Activated gamma-delta T cell treated with Interleukin-2 at 50 U/mL for 16 hours (primary cell): ENCODE results near the gene KCTD1.
"Not testable (repeated sequence)": the region's sequence is repeated elsewhere in the genome, so short reads cannot be mapped to it uniquely, and the experiment has no call there.

Experiments used
- DNase-seq: peaks from one replicate; pipeline ENCODE4 v3.0.0-alpha.2; 2020

Gene KCTD1

DNA sequence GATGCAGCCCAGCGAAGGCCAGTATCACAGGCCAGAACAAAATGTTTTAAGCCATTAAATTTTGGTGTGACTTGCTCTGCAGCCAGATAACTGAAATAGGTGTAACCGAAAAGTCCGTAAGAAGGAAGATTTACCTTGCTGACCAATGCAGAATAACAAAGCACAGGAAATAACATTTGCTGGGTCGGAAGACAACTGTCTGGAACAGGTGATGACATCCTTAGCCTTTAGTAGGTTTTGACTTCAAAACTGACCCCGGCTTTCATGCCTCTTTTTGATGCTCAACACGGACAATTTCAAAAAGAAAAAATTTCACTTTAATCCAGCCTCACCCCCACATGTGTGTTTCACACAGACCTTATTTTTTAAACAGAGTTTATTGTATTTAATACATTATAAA, 93.7 kb downstream of the KCTD1 start:
- DNase-seq = no peak

DNA sequence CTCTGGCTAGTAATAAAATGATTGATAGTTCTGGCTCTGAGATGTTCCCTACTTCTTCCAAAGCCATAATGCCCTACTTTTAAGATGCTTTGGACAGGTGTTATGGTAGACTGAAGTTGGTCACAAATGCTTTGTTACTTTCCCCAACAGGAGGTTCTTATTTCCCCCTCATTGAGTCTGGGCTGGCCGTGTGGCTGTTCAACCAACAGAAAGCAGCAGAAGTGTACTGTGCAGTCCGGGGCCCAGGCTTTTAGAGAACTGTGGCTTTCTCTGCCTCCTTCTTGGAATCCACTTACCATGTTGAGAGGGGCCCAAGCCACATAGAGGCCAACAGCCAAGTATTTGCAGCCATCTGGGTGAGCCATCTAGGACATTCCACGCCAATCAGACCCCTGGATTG, 94.2 kb downstream of the KCTD1 start:
- no peak for DNase-seq

DNA sequence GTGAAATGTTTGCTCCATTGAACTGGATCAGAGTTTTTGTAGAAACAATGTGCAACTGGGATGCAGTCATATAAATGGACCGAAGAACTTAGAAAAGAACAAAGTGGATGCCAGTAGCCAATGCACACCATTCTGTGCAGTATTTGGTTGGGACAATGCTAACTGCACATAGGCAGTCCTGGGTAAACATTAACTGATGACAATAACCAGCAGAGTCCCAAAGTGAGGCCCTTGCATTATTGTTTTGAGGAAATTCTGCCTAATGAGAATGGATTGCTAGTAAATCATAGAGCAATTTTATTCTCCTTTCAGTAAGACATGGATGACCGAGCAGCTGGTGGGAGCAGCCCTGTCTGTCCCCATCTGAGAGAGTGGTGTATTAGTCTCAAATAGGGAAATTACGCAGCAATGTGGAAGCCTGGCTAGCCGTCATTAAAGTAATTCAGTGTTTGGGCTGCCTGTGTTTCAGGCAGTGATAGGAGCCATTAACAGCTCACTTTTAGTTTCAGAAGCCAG, 94.9 kb downstream of the KCTD1 start:
- no peak for DNase-seq

DNA sequence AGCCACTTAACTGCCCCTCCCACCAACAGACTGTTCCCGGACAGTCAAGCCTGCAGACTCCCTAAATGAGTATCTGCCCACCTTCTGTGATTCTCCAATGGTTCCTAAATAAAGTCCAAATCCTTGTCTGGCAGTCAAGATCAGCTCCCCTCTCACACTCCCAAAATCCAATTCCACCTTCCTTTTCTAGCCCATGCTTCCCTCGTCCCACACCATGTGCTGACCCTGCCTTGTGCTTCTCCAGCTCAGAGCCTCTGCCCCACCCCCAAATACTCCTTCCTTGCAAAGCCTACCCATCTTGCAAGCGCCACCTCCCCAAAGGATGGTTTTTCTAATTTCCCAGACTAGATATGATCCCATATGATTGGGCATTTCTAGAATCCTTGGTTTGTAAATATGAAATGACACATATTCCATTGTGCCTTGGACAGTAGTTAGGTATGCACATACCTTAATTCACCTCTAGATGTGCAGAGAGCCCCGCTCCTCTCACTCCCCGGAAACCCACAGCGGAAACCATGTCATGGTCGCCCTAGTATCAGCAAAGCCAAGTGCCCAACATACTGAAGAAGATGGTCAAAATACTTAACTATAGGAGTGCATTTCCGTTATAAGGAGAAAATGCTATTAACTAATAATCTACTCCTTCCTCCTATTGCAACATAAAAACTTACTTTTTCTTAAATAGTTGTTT, 97.2 kb downstream of the KCTD1 start:
- DNase-seq = no peak

DNA sequence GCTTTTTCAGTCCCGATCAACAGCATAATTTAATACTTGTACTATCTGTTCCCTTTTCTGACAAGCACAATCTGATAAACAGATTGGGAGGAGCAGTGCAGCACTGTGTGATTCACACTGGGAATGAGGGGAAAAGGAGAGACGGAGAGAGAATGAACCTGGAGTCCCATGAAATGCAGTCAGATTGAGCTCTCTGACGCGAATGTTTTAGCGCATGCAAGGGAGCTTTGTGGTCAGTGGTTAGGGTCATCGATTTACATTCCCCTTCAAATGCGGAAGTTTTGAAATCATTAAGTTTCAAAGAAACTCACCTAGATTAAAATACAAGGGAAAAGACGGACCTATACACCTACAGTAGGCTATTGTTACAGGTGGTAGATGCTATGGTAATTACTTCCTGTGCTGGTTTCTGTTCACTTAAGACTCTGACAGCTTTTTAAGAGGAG, 99.6 kb downstream of the KCTD1 start:
- no peak for DNase-seq

DNA sequence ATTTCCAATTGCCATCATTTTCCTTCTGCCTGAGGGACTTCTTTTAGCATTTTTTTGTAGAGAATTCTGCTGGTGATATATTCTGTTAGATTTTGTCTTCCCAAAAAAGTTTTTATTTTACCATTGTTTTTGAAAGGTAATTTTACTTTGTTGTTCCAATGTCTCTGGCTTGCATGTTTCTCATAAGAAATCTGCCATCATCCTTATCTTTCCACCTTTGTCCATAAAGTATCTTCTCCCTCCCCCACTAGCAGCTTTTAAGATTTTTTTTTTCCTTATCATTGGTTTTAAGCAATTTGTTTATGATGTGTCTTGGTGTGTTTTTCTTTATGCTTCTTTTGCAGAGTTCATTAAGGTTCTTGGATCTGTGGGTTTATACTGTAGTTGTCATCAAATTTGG, 104.5 kb downstream of the KCTD1 start:
- no peak for DNase-seq

DNA sequence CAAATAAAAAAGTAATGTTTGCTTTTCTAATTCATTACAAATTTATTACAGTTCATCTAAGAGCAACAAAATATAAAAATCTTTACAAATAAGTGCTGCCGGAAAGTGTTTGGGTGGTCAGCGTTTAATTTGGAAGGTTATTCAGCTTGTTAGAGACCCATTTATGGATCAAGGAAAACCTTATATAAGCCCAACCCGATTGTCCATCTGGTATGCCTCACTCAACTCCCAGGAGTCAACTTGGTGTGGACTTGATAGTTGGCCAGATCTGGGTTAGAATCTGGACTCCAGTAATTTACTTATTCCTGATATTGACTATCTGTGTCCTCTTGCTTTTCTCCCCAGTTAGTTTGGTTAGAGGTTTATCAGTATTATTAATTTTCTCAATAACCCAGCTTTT, 106.2 kb downstream of the KCTD1 start:
- DNase-seq = no peak

DNA sequence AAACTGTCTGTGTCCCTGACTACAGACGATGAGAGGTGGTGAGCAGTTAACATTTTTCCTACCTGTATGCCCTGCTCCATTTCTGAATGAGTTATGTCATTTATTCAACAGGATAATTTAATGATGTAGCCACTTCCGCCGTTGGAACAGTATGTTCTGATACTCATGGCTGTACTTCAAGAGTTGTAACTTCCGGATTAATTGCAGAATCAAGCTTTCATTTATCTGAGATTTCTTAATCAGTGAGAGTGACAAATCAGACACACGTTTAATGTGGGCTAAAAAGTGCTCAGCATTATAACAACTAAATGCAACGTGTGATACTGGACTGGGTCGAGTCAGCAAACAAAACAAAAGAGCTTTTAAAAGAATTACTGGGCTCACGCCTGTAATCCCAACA, 107.7 kb downstream of the KCTD1 start:
- no peak for DNase-seq

DNA sequence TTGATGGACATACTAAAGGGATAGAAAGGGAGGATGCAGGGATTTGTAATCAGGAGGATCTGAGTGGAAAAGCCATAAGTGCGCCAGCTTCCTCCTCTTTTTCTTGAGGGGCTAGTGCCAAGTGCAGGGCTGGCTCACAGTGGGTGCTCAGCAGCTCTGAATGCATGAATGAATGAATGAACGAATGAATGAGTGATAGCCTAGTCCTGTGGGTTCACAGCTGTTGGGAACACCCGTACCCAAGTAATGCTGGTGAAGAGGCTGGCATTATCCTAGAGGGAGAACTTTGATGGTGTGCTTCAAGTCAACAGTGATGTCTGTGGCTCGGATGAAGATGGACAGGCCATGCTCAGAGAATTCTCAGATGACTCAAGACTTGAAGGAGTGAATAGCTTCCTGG, 108.8 kb downstream of the KCTD1 start:
- no peak for DNase-seq

DNA sequence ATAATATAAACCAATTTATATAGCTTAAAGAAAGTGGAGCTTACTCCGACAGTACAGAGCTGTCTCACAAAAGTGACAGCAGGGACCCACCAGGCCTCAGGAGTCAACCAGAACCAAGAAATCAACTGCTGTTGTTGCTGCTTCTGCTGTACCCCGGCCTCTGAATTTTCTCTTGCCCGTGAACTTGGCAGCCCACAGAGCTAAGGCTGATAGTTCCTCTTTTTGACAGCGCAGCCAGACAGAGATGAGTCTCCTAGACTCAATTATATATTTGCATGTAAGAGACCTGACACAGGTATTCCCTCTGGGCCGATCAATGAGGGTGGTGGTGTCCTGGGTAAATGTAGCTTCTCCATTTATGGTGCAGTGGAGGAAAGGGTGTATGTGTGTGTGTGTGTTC, 109.4 kb downstream of the KCTD1 start:
- no peak for DNase-seq

DNA sequence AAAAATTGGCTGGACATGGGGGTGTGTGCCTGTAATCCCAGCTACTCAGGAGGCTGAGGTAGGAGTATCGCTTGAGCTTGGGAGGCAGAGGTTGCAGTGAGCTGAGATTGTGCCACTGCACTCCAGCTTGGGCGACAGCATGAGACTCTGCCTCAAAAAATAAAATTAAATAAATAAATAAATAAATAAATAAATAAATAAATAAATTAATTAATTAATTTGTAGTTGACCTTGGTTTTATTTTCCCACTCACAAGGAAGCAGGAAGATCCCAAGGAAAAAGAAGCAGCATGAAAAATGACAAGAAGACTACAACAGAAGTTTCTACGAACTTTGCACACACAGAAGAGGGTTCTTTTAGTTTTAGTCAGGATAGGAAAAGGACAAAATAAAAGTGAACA, 110.7 kb downstream of the KCTD1 start:
- not testable (repeated sequence) for DNase-seq

DNA sequence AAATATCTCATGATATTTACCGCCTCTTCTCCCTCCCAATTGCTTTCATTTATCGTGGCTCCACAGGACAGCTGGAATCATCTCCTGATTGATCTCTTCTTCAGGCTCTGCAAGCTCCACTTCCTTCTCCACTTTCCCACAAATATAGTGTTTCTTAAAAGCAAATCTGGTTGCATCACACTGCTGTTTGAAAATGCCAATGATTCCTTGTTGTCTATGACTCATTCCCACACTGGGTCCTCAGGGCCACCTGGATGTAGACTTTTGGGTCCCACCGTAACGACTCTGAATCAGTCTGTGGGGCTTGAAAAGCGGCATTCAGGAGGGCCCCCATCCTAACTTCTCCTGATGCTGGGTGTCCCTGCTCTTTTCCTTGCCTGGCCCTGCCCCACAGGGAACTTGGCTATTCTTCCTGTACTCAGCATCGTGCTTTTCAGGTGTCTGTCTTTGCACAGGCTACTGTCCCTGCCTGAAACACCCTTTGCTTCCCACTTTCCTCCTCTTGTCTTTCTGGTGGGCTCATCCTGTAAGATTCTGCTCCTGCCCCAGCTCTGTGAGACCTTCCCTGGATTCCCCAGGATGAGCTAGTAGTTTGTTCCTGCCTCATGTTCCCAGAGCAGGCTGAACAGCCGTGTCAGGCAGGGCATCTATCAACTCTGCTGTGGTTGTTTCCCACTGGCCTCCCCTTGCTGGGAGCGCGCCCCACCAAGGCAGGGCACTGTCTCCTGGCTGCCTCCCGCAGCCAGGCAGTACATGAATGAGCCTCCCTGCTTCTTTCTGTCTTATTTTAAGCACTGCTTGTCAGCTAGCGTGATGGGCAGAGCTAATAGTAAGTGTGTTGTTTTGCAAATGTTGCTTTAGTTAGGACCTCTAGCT, 111.9 kb downstream of the KCTD1 start:
- no peak for DNase-seq

DNA sequence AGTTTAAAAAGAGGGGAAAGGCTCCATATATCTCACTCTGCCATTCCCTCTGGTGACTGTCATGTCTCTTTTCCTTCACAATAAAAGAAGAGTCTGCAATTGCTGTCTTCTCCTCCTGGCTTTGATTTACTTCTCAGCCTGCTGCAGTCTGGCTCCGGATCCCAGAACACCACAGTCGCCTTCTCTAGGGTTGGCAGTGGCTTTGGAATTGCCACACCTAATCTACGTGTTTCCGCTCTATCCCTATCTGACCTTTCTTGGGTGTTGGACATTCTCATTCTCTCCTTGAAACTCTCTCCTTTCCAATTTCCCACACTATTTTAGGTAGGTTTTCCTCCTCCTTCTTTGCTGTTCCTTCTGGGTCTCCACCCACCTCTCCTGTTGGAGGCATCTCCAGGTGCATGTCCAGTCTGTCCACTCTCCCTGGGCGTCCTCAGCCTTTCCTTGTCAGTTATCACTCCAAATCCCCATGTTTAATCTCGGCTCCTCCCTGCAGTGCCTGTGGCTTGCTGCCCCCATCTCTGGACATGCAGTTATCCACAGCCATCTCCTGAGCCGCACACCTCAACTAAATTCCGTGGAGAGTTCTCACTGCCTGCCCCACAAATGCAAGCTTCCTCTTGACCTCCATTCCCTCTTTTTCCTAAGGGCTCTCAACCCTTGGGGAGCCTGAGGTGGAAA, 112.8 kb downstream of the KCTD1 start:
- no peak for DNase-seq

DNA sequence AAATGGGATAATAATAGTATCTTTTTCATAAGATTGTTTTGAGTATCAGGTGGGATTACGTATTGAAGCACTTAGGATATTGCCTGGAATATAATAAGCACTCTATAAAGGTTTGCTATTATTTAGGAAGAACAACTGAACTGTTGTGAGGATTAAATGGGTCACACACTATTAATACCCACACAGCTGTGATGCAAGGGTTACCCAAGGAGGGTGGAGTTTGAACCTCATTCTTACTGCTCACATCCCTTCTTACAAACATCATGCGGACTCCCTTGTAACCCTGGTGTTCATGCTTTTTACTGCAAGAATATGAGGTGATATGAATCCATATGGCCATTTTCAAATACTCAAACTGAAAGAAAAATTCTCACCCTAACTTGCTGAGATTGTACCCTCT, 113.5 kb downstream of the KCTD1 start:
- no peak for DNase-seq

DNA sequence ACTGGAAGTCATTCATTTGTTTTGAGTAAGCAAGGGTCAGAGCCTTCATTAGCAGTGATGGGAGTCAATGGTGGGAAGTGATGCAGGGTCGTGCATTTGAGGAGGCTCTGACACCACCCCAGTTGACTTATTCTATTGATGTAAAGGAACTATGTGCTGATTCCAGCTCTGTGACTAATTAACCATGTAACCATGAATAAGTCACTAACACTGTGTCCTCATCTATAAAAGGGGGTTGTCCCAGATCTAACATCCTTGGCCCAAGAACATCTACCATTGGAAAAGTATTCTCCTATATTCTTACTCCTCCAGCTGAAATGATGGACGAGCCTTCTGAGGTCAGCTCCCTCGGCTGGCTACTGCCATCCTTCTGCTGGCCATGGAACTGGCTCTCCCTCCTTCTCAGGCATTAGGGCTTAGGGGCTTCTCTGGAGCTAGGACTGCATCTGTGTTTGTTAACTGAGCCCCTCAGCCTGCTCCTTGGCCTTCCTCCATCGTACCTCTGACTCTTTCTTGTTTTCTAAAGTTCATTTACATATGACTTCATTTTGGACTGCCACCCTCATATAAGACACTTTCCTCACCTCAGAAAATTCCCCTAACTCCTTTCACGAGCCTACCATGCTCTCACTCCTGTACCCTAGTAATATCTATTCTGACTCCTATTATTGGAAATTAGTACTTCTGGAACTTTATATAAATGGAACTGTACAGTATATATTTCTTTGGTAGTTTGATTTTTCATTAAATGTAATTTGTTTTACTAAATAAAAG, 115.5 kb downstream of the KCTD1 start:
- no peak for DNase-seq

DNA sequence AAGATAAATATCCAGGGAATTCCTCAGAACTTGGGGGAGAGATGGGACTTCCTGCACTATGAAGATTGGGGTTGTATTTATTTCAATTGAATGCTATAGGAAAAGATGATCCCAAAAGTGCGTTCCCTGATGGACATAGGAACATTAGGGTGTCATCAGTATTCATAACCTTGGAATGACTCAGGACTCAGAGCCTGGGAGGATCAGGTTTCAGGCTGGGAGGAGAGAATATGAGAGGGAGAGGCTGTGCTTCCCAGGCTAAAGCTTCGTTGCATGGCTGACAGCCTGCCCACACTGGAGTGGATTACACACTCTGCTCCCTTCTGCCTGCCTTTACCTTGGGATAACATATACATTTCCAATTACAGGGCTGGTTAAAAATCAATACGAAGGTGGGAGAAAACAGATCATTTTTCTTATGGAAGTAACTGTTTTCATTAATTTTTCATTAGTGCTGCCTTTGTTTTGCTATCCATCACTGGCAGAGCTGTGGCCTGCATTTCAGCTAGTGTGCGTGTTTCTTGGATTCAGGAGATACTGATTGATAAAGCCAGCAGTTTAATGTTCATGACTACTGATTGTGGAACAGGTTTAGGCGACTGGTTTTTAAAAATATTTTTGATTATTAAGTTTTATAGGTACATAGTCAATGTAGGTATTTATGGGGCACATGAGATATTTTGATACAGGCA, 118.7 kb downstream of the KCTD1 start:
- DNase-seq = no peak

DNA sequence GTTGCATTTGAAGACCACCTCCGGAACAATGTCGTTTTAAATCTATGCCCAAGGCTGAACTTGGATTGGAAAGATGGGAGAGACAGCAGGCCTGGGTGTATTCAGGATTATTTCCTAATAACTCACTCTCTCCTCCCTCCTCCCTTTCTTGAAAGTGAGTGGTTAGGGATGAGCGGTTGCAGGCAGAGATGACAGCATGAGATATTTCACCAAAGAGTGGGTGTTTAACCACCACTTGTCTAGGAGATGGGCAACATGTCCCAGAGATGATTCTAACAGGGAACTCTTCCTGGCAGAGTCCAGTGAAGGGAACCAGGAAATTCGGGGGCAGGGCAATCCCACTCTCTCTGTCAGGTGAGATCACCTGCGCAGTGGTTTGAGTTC, 123.2 kb downstream of the KCTD1 start:
- DNase-seq = no peak

DNA sequence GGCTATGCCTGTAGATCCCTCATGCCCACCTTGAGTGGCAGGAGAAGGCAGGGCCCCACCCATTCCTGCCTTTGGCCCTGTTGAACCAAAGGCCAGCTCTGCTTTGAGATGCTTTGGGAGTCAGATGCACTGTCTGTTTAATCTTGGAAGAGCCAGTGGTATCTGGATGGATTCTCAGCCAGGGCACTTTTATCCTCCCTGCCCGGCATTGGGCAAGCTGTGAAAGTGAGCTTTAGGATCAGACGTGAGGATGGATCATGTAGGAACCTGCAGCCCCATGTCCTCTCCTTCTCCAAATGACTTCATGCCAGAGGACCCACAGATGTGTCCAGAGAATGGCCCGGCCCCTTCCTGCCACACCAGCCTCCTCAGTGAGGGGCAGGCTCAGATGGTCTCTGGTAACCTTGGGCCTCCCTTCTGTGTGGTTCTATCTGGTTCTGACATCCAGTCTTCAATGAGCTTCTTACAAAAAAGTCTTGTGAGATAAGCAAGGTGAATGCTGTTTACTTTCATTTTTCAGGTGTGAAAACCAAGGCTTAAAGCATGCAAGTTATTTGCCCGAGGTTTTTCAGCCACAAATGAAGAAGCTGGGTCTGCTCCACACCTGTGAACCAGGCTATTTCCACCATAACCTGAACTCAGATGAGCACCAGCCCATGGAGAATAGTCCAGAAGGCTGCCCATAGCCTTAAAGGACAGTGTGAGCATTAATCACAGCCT, 123.8 kb downstream of the KCTD1 start:
- no peak for DNase-seq

DNA sequence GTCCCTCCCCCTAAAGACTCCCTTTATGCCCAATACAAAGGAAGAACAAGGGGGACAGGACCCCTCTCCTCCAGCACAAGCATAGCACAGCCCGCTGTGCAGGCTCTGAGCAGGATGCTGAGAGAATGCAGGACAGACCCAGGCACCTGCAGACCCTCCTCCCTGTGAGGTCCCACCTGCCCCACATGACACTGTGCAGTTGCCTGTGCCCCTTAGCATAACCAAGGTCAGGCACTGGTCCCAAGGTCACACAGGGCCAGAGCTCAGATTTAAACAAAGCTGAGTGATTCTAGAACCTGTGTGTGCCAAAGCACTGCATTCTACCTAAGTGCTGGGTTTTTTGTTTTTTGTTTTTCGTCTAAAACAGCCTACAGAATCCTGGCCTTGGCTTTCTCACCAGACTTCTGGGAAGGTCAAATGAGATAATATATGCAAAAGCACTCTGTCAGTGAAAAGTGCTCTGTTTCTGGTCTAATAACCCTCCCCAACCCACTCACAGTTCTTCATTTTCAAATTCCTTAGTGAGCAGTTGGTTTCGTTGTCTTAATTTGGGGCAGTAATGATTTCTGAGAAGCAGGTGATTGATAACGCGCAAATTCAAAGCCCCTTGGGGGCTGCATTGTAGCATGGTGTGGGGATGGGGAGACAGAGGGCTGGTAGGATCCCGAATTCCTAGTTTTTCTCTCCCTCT, 125.7 kb downstream of the KCTD1 start:
- DNase-seq = no peak

DNA sequence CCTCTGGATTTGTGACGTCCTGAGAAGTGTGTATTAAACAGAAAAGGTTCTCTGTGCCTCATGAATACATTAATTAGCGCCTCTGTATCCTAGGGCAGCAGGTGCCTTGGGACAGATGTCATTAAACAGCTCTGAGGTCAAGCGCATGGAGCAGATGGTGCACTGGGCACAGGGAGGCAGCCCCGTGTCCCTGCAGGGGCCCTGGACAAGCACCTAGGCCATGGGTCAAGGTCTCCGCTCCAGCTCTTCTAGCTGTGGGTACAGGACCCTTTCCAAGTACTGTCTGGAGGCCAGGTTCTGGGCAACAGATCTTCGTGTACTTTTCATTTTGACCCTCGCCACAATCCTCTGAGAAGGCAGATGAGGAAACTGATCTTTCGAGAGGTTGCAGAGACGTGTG, 126.4 kb downstream of the KCTD1 start:
- DNase-seq = no peak

DNA sequence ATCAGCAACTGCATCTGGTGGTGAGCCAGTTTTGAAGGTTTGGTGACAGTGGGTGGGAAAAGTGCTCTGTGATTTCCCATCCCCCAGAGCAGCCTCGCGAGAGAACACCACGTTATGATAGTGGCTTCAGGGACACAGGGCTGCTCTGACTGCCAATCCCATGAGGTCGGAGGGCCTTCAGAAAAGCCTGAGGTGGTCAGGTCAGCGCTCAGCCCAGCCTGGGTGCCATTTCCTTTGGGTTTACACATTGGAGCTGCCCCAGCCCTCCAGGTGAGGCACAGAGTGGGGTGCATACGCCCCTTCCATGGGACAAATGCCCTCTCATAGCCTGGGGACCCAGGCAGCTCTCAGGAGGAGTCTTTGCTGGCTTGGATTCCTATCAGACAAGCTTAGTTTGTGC, 126.8 kb downstream of the KCTD1 start:
- DNase-seq = no peak
